ENCODE data around the gene MTA2.
"Not testable (repeated sequence)": the region's sequence is repeated elsewhere in the genome, so short reads cannot be mapped to it uniquely, and the experiment has no call there.

The MTA2 gene

GRCh38 chr11:62592146-62592815, 9.4 kb downstream of the MTA2 start:
- no peak for DNase-seq

- DNase-seq: peak; percentile 98
Measured at GRCh38 chr11:62591448-62592145, 10.1 kb downstream of the MTA2 start, which contains the start of gene TUT1. Gene TUT1 (minus strand): TSS chr11:62591523. CDS start chr11:62591485, 38 bp downstream.

- DNase-seq: no peak
Measured at GRCh38 chr11:62588966-62589637, 12.6 kb downstream of the MTA2 start.

GRCh38 chr11:62585356-62585755, 16.3 kb downstream of the MTA2 start:
- DNase-seq: not testable (repeated sequence)

GRCh38 chr11:62581735-62582134, 19.9 kb downstream of the MTA2 start:
- DNase-seq: not testable (repeated sequence)

GRCh38 chr11:62580959-62581715, 20.5 kb downstream of the MTA2 start:
- DNase-seq: no peak

GRCh38 chr11:62579252-62579651, 22.4 kb downstream of the MTA2 start:
- no peak for DNase-seq

- no peak for DNase-seq
Measured at GRCh38 chr11:62578541-62578940, 23.1 kb downstream of the MTA2 start.

- DNase-seq: no peak
Measured at GRCh38 chr11:62577046-62577714, 24.5 kb downstream of the MTA2 start.

GRCh38 chr11:62575837-62576236, 25.8 kb downstream of the MTA2 start:
- DNase-seq: no peak

- DNase-seq: no peak
Measured at GRCh38 chr11:62575156-62575555, 26.5 kb downstream of the MTA2 start.

- DNase-seq: no peak
Measured at GRCh38 chr11:62574363-62575071, 27.1 kb downstream of the MTA2 start.

- peak; percentile 99 for DNase-seq
Measured at GRCh38 chr11:62573592-62574362, 27.9 kb downstream of the MTA2 start, which contains the start of gene EEF1G. Gene EEF1G (minus strand): TSS chr11:62573891. CDS start chr11:62573842, 49 bp downstream.

GRCh38 chr11:62573006-62573591, 28.6 kb downstream of the MTA2 start:
- DNase-seq: peak; percentile 73

GRCh38 chr11:62572431-62572830, 29.2 kb downstream of the MTA2 start:
- no peak for DNase-seq

GRCh38 chr11:62571493-62571892, 30.2 kb downstream of the MTA2 start:
- not testable (repeated sequence) for DNase-seq

GRCh38 chr11:62570903-62571302, 30.8 kb downstream of the MTA2 start:
- DNase-seq: not testable (repeated sequence)

GRCh38 chr11:62569611-62570010, 32.1 kb downstream of the MTA2 start:
- no peak for DNase-seq

- no peak for DNase-seq
Measured at GRCh38 chr11:62567018-62567633, 34.5 kb downstream of the MTA2 start.

GRCh38 chr11:62566247-62566646, 35.4 kb downstream of the MTA2 start:
- no peak for DNase-seq

All from activated effector memory CD4-positive, alpha-beta T cell treated with anti-CD3 and anti-CD28 coated beads, Interleukin-2, amount 50 U/mL, for 16 hours (primary cell).